ENCODE measurements around the gene MYOZ1. TPM values are rescaled to one million over a fixed set of nuclear protein-coding genes. Genes with fewer than 3 reads are reported as not detected.

The MYOZ1 gene
- total RNA-seq, 1 donor from 2014 or later: not detected

- Histone ChIP-seq H3K27me3 (no peaks in the 10 kb centered on the region), H3K4me1 (peaks cover 19% of the 10 kb centered on the region), H3K36me3 (no peaks in the 10 kb centered on the region), H3K9me3 (no peaks in the 10 kb centered on the region), H3K4me3 (no peak overlapping the region), H3K27ac (peak overlapping the region; percentile 78)
- no peak for TF ChIP-seq POLR2A (IDR thresholded peaks at IDR 0.05)
- TF ChIP-seq POLR2AphosphoS5 (IDR thresholded peaks at IDR 0.05; ENCODE audit: insufficient read depth in 1 of 2, low read depth in 1 of 2): no peak
- no peak for TF ChIP-seq CTCF (IDR thresholded peaks at IDR 0.05)
- intact Hi-C loops (cut with DNase I): no loop called here
- DNase-seq (ENCODE audit: extremely low spot score in 2 of 2): no peak
Observed at GRCh38 chr10:73593110-73593509, 48.2 kb downstream of the MYOZ1 start.

GRCh38 chr10:73591935-73592699 lies 49.2 kb downstream of the MYOZ1 start:
- no peak overlapping the region for H3K4me3 ChIP-seq
- peaks cover 23% of the 10 kb centered on the region for H3K4me1 ChIP-seq
- no peaks in the 10 kb centered on the region for H3K36me3 ChIP-seq
- intact Hi-C loops (cut with DNase I): no loop called here
- H3K9me3 ChIP-seq: no peaks in the 10 kb centered on the region
- TF ChIP-seq CTCF (IDR thresholded peaks at IDR 0.05) (no peak), POLR2AphosphoS5 (IDR thresholded peaks at IDR 0.05; ENCODE audit: insufficient read depth in 1 of 2, low read depth in 1 of 2) (peak in 1 of 2 donors; percentile 79)
- H3K27me3 ChIP-seq: no peaks in the 10 kb centered on the region
- no peak for DNase-seq (ENCODE audit: extremely low spot score in 2 of 2)
- H3K27ac ChIP-seq: peak overlapping the region; percentile 78

GRCh38 chr10:73590881-73591799 lies 50.1 kb downstream of the MYOZ1 start, which contains the start of gene USP54:
Gene USP54 (minus strand): TSS chr10:73591342. CDS start chr10:73575658, 15,684 bp downstream.
- TF ChIP-seq POLR2AphosphoS5 (IDR thresholded peaks at IDR 0.05; ENCODE audit: insufficient read depth in 1 of 2, low read depth in 1 of 2): no peak
- no peak for TF ChIP-seq CTCF (IDR thresholded peaks at IDR 0.05)
- no peak for TF ChIP-seq POLR2A (IDR thresholded peaks at IDR 0.05)
- Histone ChIP-seq H3K4me3 (no peak within 1 kb of the TSS), H3K27ac (peak within 1 kb of the TSS; percentile 78), H3K9me3 (no peaks in the 10 kb centered on the region), H3K27me3 (no peaks in the 10 kb centered on the region), H3K36me3 (no peaks in the 10 kb centered on the region), H3K4me1 (peaks cover 33% of the 10 kb centered on the region)
- intact Hi-C loops (cut with DNase I): no loop called here
- no peak for DNase-seq (ENCODE audit: extremely low spot score in 2 of 2)

- no peaks in the 10 kb centered on the region for H3K36me3 ChIP-seq
- H3K27me3 ChIP-seq: no peaks in the 10 kb centered on the region
- no peaks in the 10 kb centered on the region for H3K9me3 ChIP-seq
- no peak overlapping the region for H3K27ac ChIP-seq
- peaks cover 44% of the 10 kb centered on the region for H3K4me1 ChIP-seq
- no peak for TF ChIP-seq POLR2AphosphoS5 (IDR thresholded peaks at IDR 0.05; ENCODE audit: insufficient read depth in 1 of 2, low read depth in 1 of 2)
- TF ChIP-seq CTCF (IDR thresholded peaks at IDR 0.05): no peak
- TF ChIP-seq POLR2A (IDR thresholded peaks at IDR 0.05): no peak
- no peak for DNase-seq (ENCODE audit: extremely low spot score in 2 of 2)
- intact Hi-C loops (cut with DNase I): no loop called here
- H3K4me3 ChIP-seq: no peak overlapping the region
Observed at GRCh38 chr10:73589563-73590126, 51.6 kb downstream of the MYOZ1 start.
